ENCODE results near the gene KRT6A.

The KRT6A gene

GRCh38 chr12:52493172-52493571 lies at the start of gene KRT6A:
KRT6A (minus strand) TSS chr12:52493257; CDS start chr12:52493188, 69 bp downstream.
- no peak for DNase-seq (ENCODE audit: low read depth)

- DNase-seq (ENCODE audit: low read depth), result no peak
These were observed 49.1 kb upstream of the KRT6A start for GRCh38 chr12:52542157-52542556.

GRCh38 chr12:52541709-52542108 lies 48.7 kb upstream of the KRT6A start:
- no peak for DNase-seq (ENCODE audit: low read depth)

- no peak for DNase-seq (ENCODE audit: low read depth)
These were observed 47.5 kb upstream of the KRT6A start for GRCh38 chr12:52540531-52540930.

- no peak for DNase-seq (ENCODE audit: low read depth)
These were observed 46.7 kb upstream of the KRT6A start for GRCh38 chr12:52539821-52540173.

- no peak for DNase-seq (ENCODE audit: low read depth)
These were observed 46.2 kb upstream of the KRT6A start for GRCh38 chr12:52539083-52539820.

GRCh38 chr12:52537101-52537500 lies 44.0 kb upstream of the KRT6A start:
- DNase-seq (ENCODE audit: low read depth), result no peak

- no peak for DNase-seq (ENCODE audit: low read depth)
These were observed 42.5 kb upstream of the KRT6A start for GRCh38 chr12:52535574-52535973.

- no peak for DNase-seq (ENCODE audit: low read depth)
These were observed 41.4 kb upstream of the KRT6A start for GRCh38 chr12:52534482-52534881.

- DNase-seq (ENCODE audit: low read depth), result no peak
These were observed 40.8 kb upstream of the KRT6A start for GRCh38 chr12:52533686-52534470.

- no peak for DNase-seq (ENCODE audit: low read depth)
These were observed 39.6 kb upstream of the KRT6A start for GRCh38 chr12:52532636-52533035.

GRCh38 chr12:52531566-52532300 lies 38.7 kb upstream of the KRT6A start:
- DNase-seq (ENCODE audit: low read depth), result no peak

- DNase-seq (ENCODE audit: low read depth), result no peak
These were observed 37.8 kb upstream of the KRT6A start for GRCh38 chr12:52530905-52531304.

GRCh38 chr12:52530366-52530765 lies 37.3 kb upstream of the KRT6A start:
- no peak for DNase-seq (ENCODE audit: low read depth)

GRCh38 chr12:52529846-52530245 lies 36.8 kb upstream of the KRT6A start:
- no peak for DNase-seq (ENCODE audit: low read depth)

- DNase-seq (ENCODE audit: low read depth), result no peak
These were observed 36.4 kb upstream of the KRT6A start for GRCh38 chr12:52529417-52529816.

GRCh38 chr12:52528641-52529143 lies 35.6 kb upstream of the KRT6A start:
- no peak for DNase-seq (ENCODE audit: low read depth)

- no peak for DNase-seq (ENCODE audit: low read depth)
These were observed 34.2 kb upstream of the KRT6A start for GRCh38 chr12:52527121-52527800.

- DNase-seq (ENCODE audit: low read depth), result no peak
These were observed 33.5 kb upstream of the KRT6A start for GRCh38 chr12:52526511-52526951.

- DNase-seq (ENCODE audit: low read depth), result no peak
These were observed 32.8 kb upstream of the KRT6A start for GRCh38 chr12:52525661-52526499.

All from stimulated activated CD8-positive, alpha-beta memory T cell treated with anti-CD3 and anti-CD28 coated beads, Interleukin-12 subunit alpha, Interleukin-12 subunit beta, amount 100 ng/mL, for 4 hours (primary cell).